ENCODE data around the gene BSDC1. TPM values are rescaled to one million over a fixed set of nuclear protein-coding genes. Genes with fewer than 3 reads are reported as not detected.

Gene BSDC1
- total and polyA plus RNA-seq, 2 donors (not counting 1 experiment from before 2014, with no cell fraction given) = 42.4 to 55.5 TPM

DNA sequence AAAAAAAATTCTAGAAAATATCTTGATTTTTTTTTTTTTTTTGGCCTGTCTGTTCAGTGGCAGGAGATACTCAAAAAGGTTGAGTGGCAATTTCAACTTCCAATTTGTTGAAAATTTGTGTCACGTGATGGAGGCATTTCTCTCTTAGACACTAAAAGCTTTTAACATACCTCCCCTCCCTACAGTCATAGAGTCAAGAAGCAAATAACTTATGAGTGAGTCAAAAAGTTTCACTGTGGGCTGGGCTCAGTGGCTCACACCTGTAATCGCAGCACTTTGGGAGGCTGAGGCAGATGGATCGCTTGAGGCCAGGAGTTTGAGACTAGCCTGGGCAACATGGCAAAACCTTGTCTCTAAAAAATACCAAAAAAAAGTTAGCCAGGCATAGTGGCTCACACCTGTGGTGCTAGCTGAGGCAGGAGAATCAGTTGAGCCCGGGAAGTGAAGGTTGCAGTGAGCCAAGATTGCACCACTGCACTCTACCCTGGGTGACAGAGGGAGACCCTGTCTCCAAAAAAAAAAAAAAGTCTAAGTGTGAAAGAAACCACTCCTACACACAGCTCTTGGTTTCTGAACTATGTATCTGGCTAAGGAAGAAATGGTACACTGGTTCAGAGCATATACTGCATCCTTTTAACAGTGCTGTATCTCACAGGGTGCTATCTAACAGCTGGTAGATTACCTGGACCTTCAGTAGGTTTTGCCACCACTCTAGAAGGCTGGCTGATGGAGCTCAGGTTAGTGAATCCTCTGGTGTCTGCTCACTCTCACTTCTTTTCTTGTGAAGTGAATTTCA is 11.6 kb upstream of the BSDC1 start:
- no peak overlapping the region for H3K9ac ChIP-seq (ENCODE audit: insufficient read depth, low read length)
- no peak for DNase-seq (ENCODE audit: low read depth in 2 of 2)
- TF ChIP-seq, protein P1, sequence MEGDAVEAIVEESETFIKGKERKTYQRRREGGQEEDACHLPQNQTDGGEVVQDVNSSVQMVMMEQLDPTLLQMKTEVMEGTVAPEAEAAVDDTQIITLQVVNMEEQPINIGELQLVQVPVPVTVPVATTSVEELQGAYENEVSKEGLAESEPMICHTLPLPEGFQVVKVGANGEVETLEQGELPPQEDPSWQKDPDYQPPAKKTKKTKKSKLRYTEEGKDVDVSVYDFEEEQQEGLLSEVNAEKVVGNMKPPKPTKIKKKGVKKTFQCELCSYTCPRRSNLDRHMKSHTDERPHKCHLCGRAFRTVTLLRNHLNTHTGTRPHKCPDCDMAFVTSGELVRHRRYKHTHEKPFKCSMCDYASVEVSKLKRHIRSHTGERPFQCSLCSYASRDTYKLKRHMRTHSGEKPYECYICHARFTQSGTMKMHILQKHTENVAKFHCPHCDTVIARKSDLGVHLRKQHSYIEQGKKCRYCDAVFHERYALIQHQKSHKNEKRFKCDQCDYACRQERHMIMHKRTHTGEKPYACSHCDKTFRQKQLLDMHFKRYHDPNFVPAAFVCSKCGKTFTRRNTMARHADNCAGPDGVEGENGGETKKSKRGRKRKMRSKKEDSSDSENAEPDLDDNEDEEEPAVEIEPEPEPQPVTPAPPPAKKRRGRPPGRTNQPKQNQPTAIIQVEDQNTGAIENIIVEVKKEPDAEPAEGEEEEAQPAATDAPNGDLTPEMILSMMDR (conservative IDR thresholded peaks at IDR 0.05 in 1 of 2, IDR thresholded peaks at IDR 0.05 in 1 of 2; ENCODE audit: low read depth in 1 of 2, low read length in 2 of 2) = no peak
- TF ChIP-seq EZH2 (IDR thresholded peaks at IDR 0.05; ENCODE audit: low read length, missing control alignments) = no peak
- peaks cover 5% of the 10 kb centered on the region for H3K27me3 ChIP-seq (ENCODE audit: control insufficient read depth, insufficient read depth, low read length)
- H3K4me2 ChIP-seq (ENCODE audit: extremely low read depth, insufficient read depth, low read length) = no peak overlapping the region
- no peak overlapping the region for H3K4me3 ChIP-seq (replicated peaks in 1 of 4; ENCODE audit: control extremely low read depth in 1 of 4, insufficient read depth in 1 of 4, low read depth in 3 of 4, low read length in 4 of 4)
- H3K27ac ChIP-seq (ENCODE audit: insufficient read depth, low read length) = no peak overlapping the region
- no peaks in the 10 kb centered on the region for H3K9me3 ChIP-seq (ENCODE audit: control insufficient read depth, insufficient read depth, low read depth, low read length)
- no peaks in the 10 kb centered on the region for H3K36me3 ChIP-seq (ENCODE audit: control insufficient read depth, insufficient read depth, low read length)
- H3K79me2 ChIP-seq (ENCODE audit: control insufficient read depth, insufficient read depth, low read length) = no peaks in the 10 kb centered on the region
- H2AFZ ChIP-seq (ENCODE audit: low read length) = no peak overlapping the region
- H3K4me1 ChIP-seq (ENCODE audit: control insufficient read depth, extremely low read depth, insufficient read depth, low read length) = no peaks in the 10 kb centered on the region
- H4K20me1 ChIP-seq (ENCODE audit: control insufficient read depth, extremely low read depth, insufficient read depth, low read length) = no peaks in the 10 kb centered on the region

DNA sequence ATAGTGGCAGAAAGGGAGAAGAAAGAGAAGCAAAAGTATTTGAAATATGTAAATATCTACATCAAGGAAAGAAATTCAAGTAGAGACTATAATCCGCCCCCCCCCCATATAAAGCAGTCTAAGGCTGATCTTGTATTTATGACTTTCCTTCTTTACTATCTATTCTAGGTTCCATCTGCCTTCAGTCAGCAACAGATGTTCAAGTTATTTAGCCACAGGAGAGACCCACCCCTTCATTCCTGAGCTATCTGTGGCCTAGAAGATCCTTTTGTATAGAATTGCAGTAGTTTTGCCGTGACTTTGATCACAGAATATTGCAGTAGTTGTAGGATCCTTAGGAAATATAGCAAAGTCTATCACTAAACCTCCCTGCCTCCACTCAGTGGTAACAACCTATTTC is 10.7 kb upstream of the BSDC1 start:
- H2AFZ ChIP-seq (ENCODE audit: low read length) = no peak overlapping the region
- H3K4me3 ChIP-seq (replicated peaks in 1 of 4; ENCODE audit: control extremely low read depth in 1 of 4, insufficient read depth in 1 of 4, low read depth in 3 of 4, low read length in 4 of 4) = no peak overlapping the region
- no peak overlapping the region for H3K4me2 ChIP-seq (ENCODE audit: extremely low read depth, insufficient read depth, low read length)
- peaks cover 5% of the 10 kb centered on the region for H3K27me3 ChIP-seq (ENCODE audit: control insufficient read depth, insufficient read depth, low read length)
- H3K4me1 ChIP-seq (ENCODE audit: control insufficient read depth, extremely low read depth, insufficient read depth, low read length) = no peaks in the 10 kb centered on the region
- DNase-seq (ENCODE audit: low read depth in 2 of 2) = peak in 1 of 2 donors; percentile 65
- TF ChIP-seq EZH2 (IDR thresholded peaks at IDR 0.05; ENCODE audit: low read length, missing control alignments) = no peak
- TF ChIP-seq, protein P1 (conservative IDR thresholded peaks at IDR 0.05 in 1 of 2, IDR thresholded peaks at IDR 0.05 in 1 of 2; ENCODE audit: low read depth in 1 of 2, low read length in 2 of 2) = no peak
- H3K9me3 ChIP-seq (ENCODE audit: control insufficient read depth, insufficient read depth, low read depth, low read length) = no peaks in the 10 kb centered on the region
- no peaks in the 10 kb centered on the region for H3K79me2 ChIP-seq (ENCODE audit: control insufficient read depth, insufficient read depth, low read length)
- H3K9ac ChIP-seq (ENCODE audit: insufficient read depth, low read length) = no peak overlapping the region
- H4K20me1 ChIP-seq (ENCODE audit: control insufficient read depth, extremely low read depth, insufficient read depth, low read length) = no peaks in the 10 kb centered on the region
- H3K36me3 ChIP-seq (ENCODE audit: control insufficient read depth, insufficient read depth, low read length) = no peaks in the 10 kb centered on the region
- H3K27ac ChIP-seq (ENCODE audit: insufficient read depth, low read length) = no peak overlapping the region

GRCh38 chr1:32400876-32401631 is 6.8 kb upstream of the BSDC1 start:
- H3K9ac ChIP-seq (ENCODE audit: insufficient read depth, low read length) = no peak overlapping the region
- peak overlapping the region; percentile 12 for H2AFZ ChIP-seq (ENCODE audit: low read length)
- H3K4me1 ChIP-seq (ENCODE audit: control insufficient read depth, extremely low read depth, insufficient read depth, low read length) = no peaks in the 10 kb centered on the region
- H3K9me3 ChIP-seq (ENCODE audit: control insufficient read depth, insufficient read depth, low read depth, low read length) = no peaks in the 10 kb centered on the region
- no peaks in the 10 kb centered on the region for H3K27me3 ChIP-seq (ENCODE audit: control insufficient read depth, insufficient read depth, low read length)
- peak; percentile 88 to 94 for DNase-seq (ENCODE audit: low read depth in 2 of 2)
- no peak overlapping the region for H3K4me2 ChIP-seq (ENCODE audit: extremely low read depth, insufficient read depth, low read length)
- no peaks in the 10 kb centered on the region for H3K36me3 ChIP-seq (ENCODE audit: control insufficient read depth, insufficient read depth, low read length)
- H3K79me2 ChIP-seq (ENCODE audit: control insufficient read depth, insufficient read depth, low read length) = no peaks in the 10 kb centered on the region
- no peak for TF ChIP-seq EZH2 (IDR thresholded peaks at IDR 0.05; ENCODE audit: low read length, missing control alignments)
- TF ChIP-seq, protein P1 (conservative IDR thresholded peaks at IDR 0.05 in 1 of 2, IDR thresholded peaks at IDR 0.05 in 1 of 2; ENCODE audit: low read depth in 1 of 2, low read length in 2 of 2) = peak; percentile 92 to 98
- H3K27ac ChIP-seq (ENCODE audit: insufficient read depth, low read length) = no peak overlapping the region
- H4K20me1 ChIP-seq (ENCODE audit: control insufficient read depth, extremely low read depth, insufficient read depth, low read length) = no peaks in the 10 kb centered on the region
- H3K4me3 ChIP-seq (replicated peaks in 1 of 4; ENCODE audit: control extremely low read depth in 1 of 4, insufficient read depth in 1 of 4, low read depth in 3 of 4, low read length in 4 of 4) = no peak overlapping the region

All from fibroblast of lung (primary cell).